ENCODE measurements around the gene SNRNP25.
"Not testable (repeated sequence)": the region's sequence is repeated elsewhere in the genome, so short reads cannot be mapped to it uniquely, and the experiment has no call there.

The SNRNP25 gene

DNA sequence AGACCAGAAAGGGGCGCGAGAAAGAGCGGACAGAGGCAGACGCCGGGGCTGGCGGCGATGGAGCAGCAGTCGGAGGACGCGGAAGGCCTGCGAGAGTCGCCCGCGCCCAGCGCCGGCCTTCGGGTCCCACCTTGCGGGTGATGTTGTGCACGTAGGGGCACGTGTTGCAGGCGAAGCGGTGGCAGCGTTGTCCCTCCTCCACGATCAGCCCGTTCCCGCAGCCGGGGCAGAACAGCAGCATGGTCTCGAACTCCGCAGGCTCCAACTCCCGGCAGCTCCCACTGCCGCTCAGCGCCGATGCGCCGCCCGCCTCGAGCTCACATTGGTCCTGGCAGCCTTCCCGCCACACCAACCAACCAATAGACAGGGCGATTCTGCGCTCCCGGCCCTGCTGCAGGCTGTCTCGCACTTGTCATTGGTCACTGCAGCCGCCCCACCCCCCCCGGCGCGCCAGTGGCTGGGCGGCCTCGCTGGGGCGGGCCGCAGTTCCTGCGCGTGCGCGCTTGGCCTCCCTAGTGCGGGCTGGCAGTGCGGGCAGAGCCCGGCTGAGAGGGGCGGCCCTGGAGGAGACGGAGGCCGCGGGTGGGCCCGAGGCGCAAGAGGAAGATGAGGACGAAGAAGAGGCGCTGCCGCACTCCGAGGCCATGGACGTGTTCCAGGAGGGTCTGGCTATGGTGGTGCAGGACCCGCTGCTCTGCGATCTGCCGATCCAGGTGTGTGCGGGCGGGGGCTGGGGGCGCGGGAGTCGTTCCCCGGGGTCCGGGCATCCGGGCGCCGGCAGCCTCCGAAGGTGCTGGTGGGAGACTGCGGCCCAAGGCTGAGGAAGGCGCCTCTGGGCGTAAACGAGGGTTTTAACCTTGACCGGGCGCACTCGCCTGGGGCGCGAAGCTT, at the start of gene SNRNP25, which contains the start of gene POLR3K:
TSS of gene SNRNP25 (plus strand) at position 483 of the 891 bp plus-strand sequence. CDS start at position 672, 189 bp downstream.
TSS of gene POLR3K (minus strand) at position 263 of the 891 bp plus-strand sequence. CDS start at position 241, 22 bp downstream.
- peak; percentile 98 for DNase-seq

DNA sequence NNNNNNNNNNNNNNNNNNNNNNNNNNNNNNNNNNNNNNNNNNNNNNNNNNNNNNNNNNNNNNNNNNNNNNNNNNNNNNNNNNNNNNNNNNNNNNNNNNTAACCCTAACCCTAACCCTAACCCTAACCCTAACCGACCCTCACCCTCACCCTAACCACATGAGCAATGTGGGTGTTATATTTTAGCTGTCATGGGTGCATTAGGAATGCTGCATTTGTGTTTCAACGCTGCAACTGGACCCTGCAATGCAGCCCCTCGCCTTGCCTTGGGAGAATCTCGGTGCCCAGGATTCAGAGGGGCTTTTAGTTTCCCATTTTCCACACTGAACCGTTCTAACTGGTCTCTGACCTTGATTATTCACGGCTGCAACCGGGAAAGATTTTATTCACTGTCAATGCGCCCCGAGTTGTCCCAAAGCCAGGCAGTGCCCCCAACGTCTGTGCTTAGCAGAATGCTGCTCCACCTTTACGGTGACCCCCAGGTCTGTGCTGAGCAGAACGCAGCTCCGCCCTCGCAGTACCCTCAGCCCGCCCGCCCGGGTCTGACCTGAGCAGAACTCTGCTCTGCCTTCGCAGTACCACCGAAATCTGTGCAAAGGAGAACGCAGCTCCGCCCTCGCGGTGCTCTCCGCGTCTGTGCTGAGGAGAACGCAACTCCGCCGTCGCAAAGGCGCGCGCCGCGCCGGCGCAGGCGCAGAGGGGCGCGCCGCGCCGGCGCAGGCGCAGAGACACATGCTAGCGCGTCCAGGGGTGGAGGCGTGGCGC, 43.5 kb upstream of the SNRNP25 start:
- DNase-seq, result no peak

DNA sequence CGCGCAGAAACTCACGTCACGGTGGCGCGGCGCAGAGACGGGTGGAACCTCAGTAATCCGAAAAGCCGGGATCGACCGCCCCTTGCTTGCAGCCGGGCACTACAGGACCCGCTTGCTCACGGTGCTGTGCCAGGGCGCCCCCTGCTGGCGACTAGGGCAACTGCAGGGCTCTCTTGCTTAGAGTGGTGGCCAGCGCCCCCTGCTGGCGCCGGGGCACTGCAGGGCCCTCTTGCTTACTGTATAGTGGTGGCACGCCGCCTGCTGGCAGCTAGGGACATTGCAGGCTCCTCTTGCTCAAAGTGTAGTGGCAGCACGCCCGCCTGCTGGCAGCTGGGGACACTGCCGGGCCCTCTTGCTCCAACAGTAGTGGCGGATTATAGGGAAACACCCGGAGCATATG, 42.9 kb upstream of the SNRNP25 start:
- DNase-seq, result peak; percentile 94

DNA sequence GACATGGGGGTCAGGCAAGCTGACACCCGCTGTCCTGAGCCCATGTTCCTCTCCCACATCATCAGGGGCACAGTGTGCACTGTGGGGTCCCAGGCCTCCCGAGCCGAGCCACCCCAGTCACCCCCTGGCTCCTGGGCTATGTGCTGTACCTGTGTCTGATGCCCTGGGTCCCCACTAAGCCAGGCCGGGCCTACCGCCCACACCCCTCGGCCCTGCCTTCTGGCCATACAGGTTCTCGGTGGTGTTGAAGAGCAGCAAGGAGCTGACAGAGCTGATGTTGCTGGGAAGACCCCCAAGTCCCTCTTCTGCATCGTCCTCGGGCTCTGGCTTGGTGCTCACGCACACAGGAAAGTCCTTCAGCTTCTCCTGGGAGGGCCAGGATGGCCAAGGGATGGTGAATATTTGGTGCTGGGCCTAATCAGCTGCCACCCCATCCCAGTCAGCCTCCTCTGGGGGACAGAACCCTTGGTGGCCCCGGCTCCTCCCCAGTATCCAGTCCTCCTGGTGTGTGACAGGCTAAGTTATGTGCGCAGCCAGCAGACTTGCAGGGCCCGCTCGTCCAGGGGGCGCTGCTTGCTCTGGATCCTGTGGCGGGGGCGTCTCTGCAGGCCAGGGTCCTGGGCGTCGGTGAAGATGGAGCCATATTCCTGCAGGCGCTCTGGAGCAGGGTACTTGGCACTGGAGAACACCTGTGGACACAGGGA, 36.4 kb upstream of the SNRNP25 start:
- DNase-seq, result not testable (repeated sequence)

DNA sequence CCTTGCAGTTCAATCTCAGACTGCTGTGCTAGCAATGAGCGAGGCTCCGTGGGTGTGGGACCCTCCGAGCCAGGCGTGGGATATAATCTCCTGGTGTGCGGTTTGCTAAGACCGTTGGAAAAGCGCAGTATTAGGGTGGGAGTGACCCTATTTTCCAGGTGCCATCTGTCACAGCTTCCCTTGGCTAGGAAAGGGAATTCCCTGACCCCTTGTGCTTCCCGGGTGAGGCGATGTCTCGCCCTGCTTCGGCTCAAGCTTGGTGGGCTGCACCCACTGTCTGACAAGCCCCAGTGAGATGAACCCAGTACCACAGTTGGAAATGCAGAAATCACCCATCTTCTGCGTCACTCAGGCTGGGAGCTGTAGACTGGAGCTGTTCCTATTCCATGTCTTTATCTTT, 32.7 kb upstream of the SNRNP25 start:
- not testable (repeated sequence) for DNase-seq

DNA sequence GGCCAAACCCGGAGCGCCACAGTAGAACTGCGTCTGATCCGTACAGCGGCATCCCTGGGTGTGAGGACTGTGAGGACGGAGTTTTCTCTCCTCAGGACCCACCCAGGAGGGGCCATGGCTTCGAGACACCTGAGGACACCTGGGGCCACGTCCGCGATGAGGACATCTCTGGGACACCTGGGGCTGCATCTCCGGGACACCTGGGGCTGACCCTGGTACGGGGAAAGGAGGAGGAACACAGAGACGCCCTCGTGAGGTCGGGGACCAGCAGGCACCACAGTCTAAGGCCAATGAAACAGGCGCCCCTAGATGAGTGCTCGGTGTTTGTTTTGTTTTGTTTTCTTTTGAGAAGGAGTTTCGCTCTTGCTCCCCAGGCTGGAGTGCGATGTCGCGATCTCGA, 29.5 kb upstream of the SNRNP25 start:
- DNase-seq, result not testable (repeated sequence)

DNA sequence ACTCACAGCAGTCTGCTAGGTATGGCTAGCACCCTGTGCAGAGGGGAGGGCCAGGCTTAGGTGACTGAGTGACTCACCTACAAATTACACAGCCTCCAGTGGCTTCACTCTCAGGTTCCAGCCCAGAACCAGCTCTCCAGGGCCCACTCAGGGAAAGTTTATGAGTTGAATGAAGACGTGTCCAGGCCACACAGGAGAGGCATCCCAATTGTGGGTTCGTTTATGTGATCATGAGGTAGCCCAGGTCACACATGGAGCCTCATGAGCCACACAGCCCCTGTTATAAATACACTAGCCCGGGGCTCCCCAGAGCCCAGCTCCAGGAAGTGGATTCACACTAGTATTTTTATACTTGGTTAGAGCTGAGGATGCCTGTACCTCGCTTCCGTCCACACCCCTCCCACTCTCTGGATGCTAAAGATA, 27.7 kb upstream of the SNRNP25 start:
- DNase-seq, result not testable (repeated sequence)

DNA sequence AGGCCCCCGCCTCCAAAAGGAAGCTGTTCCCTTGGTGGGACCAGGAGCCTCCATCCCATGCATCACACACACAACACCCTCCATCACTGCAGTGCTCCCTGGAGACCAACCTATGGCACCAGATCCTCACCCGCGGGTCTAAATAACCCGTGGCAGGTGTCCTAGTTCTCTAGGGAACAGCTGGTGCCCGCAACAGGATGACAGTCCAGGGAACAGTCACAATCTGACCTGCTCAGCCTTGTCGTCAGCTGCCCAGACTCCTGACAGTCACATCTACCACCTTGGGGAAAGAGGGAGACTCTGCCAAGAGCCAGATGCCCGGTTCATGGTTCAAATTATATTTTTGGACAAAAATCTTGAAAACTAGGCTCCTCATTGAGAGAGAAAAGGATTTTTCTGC, 23.0 kb upstream of the SNRNP25 start:
- not testable (repeated sequence) for DNase-seq

DNA sequence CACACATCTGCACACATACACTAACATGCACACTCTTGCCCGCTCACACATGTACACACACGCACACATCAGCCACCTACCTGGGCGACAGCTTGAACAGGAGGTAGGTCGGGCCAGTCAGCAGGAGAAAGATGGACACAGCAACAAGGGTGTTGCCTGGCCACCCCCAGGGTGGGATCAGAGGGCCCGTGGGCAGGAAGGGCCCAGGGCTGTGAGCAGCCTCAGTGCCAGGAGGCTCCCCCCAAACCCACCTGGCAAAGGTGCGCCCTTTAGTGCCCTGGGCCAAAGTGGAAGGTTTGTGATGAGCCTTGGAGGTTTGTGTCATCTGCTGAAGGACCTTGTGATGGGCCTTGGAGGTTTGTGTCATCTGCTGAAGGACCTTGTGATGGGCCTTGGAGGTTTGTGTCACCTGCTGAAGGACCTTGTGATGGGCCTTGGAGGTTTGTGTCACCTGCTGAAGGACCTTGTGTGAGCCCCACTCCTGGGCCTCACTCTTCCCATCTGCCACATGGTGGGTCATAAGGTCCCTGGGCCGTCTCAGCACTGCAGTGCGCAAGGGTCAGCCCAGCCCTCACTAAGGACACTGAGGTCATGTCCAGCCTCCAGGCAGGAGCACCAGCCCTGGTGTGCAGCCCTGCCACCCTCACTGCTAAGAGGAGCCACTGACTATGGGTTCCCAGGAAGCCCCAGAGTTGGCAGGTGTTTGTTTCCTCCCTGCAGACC, 20.3 kb upstream of the SNRNP25 start:
- not testable (repeated sequence) for DNase-seq

DNA sequence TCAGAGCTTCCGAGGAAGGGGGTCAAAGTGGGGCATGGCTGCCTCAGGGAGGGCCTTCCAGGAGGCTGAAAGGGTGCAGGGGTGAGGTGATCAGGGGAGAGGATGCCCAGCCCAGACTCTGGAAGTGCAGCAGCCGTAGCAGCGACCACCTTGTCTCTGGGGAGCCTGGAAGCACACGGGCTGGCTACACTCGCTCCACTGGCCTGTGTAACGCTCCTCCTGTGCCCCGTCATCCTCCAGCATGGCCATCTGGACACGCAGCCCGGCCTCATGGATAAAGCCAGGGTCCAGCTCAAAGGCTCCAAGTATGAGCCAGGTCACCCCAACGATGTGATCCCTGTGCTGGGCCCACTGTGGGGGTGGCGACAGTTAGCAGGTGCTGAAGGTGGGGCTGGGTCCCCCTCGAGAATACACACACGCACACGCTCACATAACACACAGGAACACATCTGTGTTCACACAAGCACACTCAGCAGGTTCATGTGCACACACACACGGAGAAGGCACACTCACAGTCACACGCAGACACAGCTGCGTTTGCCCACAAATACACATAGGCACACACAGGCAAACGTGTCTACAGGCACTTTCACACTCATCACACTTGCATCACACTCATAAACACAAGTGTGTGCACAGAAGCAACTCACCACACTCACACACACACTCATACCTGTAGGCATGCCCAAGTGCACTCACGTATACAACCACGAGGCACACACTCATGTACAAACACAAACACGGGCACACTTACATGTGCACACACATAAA, 19.6 kb upstream of the SNRNP25 start:
- no peak for DNase-seq

DNA sequence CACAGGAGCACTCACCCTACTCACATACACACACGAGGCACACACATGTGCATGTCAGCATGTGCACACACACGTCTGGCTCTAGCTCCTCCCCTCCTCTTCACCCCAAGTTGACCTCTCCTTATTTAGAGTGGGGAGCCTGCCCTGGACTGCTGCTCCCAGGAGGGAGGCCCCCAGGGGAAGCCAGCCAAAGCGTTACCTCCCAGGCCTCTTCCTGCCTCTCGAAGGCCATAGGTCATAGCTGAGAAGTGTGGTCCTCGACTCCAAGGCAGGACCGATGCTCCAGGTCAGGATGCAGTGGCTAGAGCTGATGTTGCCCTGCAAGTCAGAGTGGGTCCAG, 19.0 kb upstream of the SNRNP25 start:
- DNase-seq, result no peak

DNA sequence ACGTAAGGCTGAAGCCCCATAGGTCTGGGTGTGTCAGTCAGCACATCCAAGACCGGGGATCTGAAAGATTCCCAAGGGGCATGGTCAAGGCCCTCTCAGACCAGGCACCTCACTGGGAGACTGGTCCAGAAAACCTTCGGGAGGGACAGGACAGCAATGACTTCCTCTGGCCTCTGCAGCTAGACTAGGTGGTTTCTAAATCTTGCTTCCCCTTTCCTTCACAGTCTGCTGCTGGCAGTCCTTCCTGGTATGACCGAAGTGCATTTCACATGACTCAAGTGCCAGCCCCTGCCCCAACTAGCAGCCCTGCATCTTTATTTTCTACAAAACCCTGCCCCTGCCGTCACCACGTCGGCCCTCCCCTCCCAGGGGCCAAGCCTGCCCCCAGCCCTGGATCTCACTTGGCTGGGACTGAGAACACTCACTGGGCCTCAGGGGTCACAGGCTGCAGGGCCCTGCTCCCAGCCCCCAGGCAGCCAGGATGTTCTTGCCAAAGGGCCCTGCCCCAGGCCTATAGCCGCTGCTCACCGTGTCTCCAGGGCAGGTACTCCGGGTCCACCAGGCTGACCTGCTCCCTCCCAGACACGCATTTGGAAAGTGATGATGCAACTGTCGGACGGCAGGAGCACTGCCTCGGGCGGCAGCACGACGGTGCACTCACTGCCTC, 18.5 kb upstream of the SNRNP25 start:
- DNase-seq, result no peak

DNA sequence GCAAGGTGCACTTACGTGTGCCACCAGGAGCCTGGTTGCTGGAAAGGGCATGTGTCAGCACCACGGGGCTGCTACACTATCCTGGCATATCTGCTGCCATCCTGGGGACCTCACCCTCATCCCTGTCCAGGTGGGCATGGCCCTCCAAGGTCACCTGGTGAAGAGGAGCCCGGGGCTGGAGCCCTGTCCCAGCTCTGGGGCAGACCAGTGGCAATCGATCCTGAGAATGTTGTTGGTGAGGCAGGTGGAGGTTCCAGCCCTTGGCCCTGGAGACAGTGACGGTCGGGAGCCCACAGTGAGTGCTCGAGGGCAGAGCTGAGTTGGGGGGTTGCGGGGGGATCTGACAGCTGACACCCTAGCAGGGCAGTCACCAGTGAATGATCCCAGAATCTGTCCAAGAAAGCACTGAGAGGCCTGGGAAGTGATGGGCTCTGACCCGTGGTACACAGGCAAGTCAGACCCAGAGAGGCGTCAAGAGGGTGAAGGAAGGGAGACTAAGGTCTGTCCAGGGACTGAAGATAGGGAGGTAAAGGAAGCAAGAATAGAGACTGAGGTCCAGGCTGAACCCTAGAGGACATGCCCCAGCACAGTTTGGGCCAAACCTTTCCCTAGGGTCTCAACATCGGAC, 17.8 kb upstream of the SNRNP25 start:
- no peak for DNase-seq

DNA sequence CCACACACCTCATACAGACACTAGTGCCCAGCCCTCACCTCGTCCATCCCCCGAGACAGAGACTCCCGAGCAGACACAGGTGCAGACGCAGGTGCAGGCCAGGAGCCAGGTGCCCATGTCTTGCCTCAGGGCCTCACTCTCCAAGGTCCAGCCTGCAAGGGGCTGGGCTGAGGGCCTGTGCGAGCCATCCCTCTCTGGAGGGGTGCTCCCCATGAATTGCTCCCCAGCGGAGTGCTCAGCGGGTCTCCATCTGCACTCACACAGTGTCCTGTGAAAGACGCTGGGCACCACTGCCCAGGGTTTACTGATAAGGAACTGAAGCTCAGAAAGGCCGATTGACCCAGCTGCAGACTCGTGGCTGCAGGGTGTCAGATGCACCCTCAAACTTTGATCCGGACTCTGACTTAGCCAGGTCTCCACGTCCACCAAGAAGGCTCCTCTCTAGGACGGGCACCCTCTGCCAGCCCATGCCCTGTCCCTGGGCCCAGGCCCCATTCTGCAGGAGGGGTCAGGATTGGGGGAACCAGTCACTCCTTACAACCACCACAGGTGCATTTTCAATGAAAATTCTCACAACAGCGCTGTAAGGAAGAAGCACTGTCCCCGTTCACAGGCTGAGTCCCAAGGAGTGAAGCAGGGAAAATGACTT, 17.2 kb upstream of the SNRNP25 start:
- no peak for DNase-seq

DNA sequence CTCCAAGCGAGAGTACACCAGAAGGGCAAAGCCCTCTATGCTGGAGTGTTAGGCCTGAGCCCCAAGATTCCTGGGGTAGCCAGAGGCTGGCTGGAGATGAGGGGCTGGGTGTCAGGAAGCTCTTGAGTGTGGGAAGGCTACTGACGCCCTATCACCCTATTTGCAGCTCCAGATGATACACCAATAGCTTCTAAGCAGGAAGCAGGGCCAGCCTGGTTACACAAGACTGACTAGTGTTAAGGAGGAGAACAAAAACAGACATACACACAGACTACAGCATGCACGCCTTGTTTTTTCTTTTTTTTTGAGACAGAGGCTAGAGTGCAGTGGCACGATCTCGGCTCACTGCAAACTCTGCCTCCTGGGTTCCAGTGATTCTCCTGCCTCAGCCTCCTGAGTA, 16.1 kb upstream of the SNRNP25 start:
- no peak for DNase-seq

DNA sequence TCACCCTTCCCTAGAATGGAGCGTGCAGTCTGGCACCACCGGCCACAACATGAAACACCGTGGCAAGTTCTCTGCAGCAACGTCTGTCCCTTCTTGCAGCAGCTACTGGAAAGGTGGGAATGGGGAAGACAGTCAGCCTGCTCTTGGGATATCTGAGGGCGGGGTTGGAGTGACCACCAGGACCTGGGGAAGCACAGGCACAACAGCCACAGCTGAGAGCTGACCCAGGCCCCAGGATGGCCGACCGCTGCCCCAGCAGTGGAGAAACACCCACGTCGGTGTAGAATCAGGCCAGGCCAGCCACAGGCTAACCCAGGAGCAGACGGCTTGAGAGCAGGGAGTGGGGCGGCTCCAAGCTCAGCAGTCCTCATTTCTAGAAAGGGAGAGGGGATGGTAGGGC, 15.4 kb upstream of the SNRNP25 start:
- not testable (repeated sequence) for DNase-seq

DNA sequence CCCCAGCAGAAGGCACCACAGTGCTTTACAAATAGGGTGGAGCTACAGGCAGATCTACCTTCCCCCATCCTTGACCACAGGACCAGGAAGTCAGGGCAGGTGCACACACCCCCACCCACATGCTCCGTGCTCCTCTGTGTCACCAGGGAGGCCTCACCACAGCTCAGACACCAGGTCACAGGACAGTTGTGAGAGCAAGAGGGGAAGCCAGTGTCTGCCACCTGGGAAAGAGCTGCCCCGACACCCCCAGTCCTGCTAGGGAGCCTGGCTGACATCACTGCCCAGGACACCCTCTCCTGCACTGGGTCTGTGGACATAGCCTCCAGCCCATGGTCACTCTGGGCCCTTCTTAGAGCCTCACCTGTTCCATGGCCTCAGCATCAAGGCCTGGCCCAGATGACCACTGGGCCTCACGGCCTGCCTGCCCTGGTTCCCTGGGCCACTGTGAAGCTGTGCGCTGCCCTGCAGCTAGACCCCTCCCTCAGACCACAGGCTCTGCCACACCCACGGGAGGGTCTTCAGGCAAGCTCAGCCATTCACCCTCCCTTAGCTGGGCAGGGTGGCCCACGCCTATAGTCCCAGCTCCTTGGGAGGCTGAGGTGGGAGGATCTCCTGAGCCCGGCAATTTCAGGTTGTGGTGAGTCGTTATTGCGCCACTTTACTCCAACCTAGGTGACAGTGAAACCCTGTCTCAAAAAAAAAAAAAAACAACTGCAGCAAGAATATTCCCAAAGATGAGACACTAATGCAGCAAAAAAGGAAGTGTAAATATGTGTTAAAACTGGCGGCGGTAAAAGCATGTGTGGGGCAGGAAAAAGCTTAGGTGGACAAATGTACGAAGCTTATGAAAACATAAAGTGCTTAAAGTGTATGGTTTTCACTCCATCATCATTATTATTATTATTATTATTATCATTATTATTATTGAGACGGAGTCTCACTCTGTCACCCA, 14.4 kb upstream of the SNRNP25 start:
- DNase-seq, result peak; percentile 69

DNA sequence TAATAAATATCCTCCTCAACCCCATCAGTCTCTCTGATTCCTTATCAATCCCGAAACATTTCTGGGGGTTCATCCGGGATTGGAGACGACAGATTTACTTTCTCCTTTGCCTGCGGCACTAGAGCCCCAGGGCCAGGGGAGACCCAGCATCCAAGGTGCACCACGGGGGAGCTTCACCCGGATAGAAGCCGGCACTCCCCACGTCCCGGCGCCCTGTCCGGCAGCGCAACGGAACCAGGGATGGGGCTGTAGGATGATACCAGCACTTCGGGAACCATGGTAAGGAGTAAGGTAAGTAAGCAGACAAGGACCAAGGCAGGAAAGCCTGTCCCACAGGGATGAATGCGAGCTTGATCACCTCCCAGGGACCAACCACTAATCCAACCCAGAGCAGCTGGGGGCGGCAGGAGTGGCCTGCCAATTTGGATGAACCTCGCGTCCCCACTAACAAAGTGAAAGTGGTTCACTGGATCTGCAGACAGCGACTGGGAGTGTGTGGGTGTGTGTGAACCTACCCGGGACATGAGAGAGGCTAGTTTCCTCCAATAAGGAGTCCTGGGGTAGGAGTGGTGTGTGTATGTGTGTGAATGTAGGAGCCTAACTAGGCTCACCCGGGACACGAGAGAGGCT, 12.1 kb upstream of the SNRNP25 start:
- DNase-seq, result no peak

Measured in CD4-positive, alpha-beta T cell treated with Interleukin-21 for 1 hour (primary cell).